ENCODE results near the gene MAEA.
A peak's percentile ranks its signal among the peaks of the same experiment; 100 is the strongest.

The MAEA gene

DNA sequence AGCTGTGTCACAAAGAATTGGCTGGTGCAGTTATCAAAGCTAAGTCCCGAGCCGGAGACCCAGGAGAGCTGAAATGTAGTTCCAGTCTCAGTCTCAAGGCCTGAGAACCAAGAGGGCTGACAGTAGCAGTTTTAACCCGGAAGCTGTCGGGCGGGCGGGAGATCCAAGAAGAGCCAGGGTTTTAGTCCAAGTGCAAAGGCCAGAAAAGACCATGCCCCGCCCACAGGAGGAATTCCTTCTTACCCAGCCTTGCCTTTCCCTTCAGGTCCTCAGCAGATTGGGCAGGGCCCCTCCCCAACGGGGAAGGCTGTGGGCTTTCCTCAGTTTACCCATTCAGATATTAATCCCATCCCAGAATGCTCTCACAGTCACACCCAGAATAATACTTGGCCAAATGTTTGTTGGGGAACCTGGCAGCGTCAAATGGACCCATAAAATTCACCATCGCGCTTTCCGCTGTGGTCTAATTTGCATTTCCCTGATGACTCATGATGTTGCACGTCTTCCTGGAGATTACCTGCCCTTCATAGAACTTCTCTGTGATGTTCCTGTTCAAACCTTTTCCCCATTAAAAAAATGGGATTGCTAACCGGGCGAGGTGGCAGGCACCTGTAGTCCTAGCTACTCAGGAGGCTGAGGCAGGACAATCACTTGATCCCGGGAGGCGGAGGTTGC, 16.2 kb downstream of the MAEA start:
- no peak for DNase-seq

DNA sequence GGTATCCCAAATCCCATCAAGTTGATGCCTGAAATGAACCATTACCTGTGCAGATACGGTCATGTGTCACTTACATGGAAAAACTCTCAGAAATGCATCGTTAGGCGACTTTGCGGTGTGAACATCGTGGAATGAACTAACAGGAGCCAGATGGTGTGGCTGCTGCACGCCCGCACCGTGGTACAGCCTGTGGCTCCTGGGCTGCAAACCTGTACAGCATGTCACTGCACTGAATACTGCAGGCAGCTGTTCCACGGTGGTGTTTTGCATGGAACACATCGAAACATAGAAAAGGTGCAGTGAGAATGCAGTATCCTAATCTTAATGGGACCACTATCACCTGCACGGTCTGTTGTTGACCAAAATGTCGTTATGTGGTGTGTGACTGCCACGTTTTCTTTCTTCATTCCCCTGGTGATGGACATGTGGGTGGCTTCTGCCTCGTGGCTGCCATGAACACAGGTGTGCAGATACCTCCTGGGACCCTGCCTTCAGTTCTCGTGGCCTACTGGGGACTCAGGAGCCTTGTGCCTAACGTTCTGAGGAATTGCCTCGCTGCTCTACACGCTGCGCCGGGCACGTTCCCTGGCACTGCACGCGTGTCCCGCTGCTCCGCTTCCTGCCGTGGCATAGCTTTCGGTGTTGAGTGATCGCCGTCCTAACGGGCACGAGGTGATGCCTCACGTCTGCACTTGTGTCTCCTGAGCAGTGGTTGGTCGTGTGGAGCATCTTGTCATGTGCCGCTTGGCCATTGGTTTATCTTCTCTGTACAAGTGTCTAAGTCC, 18.5 kb downstream of the MAEA start:
- no peak for DNase-seq

DNA sequence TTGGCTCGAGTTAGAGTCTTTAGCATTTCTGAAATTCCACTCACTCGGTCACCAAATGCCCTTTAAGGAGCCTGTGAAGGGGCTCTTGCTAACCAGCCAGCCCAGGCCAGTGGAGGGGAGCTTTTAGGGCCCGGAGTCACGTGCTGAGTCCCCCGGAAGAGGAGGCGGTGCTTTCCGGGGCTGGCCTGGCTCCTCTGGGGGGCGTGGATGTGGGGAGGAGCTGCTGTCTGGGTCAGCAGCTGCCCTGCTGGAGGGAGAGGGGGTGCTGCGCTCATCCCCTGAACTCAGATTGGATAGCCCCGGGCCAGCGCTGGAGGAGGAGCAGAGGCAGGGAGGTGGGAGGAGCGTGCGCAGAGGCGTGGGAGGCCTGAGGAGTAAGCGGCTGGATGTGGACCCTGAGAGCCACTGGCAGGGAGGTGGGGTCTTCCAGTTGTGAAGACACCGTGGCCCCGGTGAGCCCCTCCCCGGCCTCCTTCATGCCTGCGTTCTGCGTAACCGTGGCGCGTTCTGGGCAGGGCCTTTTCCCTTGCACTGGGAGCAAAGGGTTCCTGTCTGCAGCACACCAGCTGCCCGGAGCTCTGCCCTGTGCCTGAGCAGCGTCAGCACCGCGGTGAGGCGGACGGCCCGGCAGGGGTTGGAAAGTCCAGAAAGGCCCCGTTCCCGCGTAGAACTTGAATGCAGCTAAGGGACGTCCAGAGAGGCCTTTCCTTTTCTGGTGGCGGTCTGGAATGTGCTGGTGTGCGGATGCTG, 19.7 kb downstream of the MAEA start:
- peak; percentile 91 for DNase-seq

DNA sequence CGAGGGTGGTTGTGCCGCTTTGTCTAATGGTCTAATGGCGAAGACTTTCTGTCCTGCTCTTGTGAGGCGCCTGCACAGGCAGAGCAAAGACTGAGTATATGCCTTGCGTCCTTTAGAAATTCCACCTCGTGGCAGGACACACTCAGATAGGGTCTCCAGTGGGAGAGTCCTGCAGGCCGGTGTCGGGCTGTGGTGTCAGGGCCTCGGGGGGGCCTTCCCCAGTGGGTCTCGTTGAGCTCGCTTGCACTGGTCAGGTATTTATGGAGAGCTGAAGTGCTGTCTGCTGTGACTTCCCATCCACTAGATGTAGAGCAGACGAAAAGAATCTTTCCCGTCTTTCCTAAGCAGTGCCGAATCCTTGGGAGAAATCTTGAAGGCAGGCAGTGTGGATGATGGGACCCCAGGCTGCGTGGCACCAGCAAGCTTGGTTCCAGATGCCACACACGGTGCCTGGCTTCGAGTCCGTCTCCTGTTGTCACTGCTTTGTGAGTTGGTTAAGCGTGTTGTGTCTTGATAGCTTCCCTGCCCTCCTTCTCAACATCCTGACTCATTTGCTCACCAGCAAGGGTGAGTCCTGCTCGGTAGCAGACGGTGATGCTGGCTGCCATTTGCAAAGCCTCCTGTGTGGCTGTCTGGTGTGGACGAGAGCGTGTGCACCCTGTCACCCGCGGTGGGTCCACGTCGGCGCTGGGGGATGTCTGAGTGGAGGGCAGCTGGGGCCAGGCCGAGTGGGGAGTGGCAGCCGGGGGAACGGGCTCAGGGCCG, 20.5 kb downstream of the MAEA start:
- no peak for DNase-seq

- no peak for DNase-seq
Observed at GRCh38 chr4:1310796-1311631, 21.3 kb downstream of the MAEA start.

DNA sequence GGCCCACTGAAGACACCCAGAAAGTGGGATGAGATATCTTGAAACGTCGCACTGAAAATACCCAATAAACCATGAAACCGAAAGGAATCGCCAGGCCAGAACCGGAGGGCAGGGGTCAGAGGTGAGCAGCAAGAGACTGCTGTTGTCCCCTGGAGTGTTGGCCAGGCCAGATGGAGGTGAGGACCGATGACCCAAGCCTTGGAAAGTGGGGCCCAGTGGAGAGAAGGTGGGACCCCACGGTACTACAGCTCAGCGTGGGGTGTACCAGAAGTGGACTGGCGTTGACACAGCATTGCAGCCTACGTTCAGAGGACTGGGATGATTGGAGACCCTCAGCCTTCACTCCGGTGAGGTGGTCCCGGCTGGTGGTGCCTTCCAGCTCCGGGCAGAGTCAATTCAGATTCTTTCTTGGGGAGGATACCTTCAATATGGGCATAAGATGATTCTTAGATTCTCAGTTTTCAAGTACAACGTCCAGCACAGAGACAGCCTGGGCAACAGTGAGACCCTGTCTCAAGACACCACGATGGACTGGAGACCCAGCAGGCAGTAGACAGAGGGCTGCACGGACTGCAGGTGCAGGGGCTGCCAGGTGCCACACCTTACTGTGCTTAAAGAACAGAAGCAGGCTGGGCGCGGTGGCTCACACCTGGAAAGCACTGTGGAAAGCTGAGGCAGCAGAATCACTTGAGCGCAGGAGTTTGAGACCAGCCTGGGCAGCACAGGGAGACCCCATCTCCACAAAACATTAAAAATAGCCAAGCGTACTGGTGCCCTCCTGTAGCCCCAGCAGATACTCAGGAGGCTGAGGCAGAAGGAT, 23.3 kb downstream of the MAEA start:
- DNase-seq, result no peak

- no peak for DNase-seq
Observed at GRCh38 chr4:1315306-1315705, 25.6 kb downstream of the MAEA start.

- DNase-seq, result no peak
Observed at GRCh38 chr4:1315836-1316536, 26.3 kb downstream of the MAEA start.

- DNase-seq, result no peak
Observed at GRCh38 chr4:1316537-1317168, 27.0 kb downstream of the MAEA start.

GRCh38 chr4:1317177-1318045, 27.7 kb downstream of the MAEA start:
- no peak for DNase-seq

- no peak for DNase-seq
Observed at GRCh38 chr4:1318046-1318375, 28.3 kb downstream of the MAEA start.

DNA sequence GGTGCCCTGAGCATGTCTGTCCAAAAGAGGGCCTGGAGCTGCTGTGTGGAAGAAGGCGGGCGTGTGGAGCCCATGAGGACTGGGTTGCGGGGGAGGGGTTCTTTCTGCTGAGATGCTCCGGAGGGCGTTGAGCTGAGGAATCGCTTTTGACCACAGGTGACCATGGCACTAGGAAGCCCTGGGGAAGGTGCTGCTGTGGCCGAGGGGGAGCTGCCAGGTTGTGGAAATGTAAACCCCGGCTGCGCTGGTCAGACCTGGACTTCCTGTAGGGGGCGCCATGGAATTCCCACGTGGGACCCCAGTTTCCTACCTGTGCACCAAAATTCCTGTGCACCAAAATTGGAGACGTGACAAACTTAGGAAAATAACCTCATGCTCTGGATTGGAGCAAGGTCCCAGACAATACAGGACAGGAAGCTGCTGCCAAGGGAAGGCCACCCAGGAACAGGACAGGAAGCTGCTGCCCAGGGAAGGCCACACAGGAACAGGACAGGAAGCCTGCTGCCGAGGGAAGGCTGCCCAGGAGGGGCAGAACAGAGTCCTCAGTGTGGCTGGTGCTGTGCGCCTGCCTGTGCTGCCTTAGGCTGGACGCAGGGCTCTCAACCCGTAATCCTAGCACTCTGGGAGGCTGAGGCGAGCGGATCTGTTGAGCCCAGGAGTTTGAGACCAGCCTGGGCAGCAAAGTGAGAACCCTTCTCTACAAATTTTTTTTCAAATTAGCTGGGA, 29.0 kb downstream of the MAEA start:
- DNase-seq, result no peak

DNA sequence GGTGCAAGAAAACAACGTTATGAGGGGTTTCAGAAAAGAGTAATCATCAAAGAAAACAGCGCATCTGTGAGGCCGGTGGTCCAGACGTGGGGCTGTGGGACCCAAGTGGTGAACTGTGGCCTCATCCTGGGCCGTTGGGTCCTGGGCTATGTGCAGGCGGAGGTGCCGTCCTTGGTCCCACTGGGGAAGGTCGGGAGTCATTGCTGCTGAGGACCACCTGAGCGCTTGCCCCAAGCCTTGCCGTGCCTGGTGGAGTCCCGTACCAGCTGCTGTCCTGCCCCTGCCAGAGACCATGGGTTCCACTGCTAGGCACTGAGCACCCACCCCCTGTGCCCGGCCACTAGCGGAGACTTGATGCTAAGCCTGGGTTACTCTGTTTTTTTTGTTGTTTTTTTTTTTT, 31.8 kb downstream of the MAEA start:
- no peak for DNase-seq

GRCh38 chr4:1321946-1322650, 32.4 kb downstream of the MAEA start:
- DNase-seq, result no peak

DNA sequence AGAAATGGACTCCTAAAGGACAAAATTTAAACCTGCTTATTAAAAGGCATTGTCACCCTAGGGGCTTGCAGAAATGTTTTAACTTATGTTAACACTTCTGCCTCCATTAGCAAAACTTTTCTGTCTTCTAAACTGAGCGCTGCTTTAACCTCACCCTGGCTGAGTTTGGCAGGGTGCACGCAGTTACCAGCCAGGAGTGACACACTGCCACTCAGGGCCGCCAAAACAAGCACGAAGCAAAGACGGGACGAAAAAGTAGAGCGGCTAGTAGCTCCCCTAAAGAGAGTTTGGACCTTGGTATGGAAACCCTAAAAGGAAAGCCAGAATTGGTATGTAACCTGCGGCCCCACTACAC, 33.6 kb downstream of the MAEA start:
- DNase-seq, result no peak

DNA sequence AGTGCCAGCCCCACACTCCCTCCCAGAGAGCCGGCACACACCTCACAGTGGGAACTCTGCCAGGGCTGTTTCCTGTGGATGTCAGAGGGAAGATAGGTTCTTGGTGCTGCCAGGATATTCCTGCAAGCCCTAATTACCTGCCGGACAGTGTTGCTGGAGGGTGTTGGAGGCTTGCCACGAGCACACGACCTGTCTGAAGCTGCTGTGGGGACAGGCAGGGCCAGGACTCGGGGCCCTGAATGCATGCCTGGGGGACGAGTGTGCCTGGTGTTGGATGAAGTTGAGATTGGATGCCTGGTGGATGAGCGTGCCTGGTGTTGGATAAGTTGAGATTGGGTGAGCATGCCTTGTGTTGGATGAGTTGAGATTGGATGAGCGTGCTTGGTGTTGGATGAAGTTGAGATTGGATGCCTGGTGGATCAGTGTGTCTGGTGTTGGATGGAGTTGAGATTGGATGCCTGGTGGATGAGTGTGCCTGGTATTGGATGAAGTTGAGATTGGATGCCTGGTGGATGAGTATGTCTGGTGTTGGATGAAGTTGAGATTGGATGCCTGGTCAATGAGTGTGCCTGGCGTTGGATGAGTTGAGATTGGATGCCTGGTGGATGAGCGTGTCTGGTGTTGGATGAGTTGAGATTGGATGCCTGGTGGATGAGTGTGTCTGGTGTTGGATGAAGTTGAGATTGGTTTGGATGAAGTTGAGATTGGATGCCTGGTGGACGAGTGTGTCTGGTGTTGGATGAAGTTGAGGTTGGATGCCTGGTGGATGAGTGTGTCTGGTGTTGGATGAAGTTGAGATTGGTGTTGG, 34.1 kb downstream of the MAEA start:
- DNase-seq, result peak; percentile 92
